LNCaP clone FGC (cell line): ENCODE results near the gene ANO10.

Experiments
- DNase-seq: peaks from one replicate; pipeline ENCODE4 v3.0.0-alpha.2; 2011; ENCODE audit warnings: low read depth
- H3K4me3 ChIP-seq: 2 replicates; pipeline ENCODE4 v1.5.1; 2011; ENCODE audit warnings: mild to moderate bottlenecking, low read depth, low read length, control low read depth
- TF ChIP-seq, protein P1 (sequence below): IDR thresholded peaks from 2 replicates; pipeline ENCODE4 v1.5.1; 2012; ENCODE audit warnings: mild to moderate bottlenecking; ENCODE audit not compliant: control insufficient read depth, insufficient read depth; ENCODE audit errors: extremely low read depth

The ANO10 gene

GRCh38 chr3:43638594-43639447 is 17.0 kb upstream of the ANO10 start:
- H3K4me3 ChIP-seq, result no peak overlapping the region
- no peak for DNase-seq
- TF ChIP-seq, protein P1, sequence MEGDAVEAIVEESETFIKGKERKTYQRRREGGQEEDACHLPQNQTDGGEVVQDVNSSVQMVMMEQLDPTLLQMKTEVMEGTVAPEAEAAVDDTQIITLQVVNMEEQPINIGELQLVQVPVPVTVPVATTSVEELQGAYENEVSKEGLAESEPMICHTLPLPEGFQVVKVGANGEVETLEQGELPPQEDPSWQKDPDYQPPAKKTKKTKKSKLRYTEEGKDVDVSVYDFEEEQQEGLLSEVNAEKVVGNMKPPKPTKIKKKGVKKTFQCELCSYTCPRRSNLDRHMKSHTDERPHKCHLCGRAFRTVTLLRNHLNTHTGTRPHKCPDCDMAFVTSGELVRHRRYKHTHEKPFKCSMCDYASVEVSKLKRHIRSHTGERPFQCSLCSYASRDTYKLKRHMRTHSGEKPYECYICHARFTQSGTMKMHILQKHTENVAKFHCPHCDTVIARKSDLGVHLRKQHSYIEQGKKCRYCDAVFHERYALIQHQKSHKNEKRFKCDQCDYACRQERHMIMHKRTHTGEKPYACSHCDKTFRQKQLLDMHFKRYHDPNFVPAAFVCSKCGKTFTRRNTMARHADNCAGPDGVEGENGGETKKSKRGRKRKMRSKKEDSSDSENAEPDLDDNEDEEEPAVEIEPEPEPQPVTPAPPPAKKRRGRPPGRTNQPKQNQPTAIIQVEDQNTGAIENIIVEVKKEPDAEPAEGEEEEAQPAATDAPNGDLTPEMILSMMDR, result peak; percentile 37

DNA sequence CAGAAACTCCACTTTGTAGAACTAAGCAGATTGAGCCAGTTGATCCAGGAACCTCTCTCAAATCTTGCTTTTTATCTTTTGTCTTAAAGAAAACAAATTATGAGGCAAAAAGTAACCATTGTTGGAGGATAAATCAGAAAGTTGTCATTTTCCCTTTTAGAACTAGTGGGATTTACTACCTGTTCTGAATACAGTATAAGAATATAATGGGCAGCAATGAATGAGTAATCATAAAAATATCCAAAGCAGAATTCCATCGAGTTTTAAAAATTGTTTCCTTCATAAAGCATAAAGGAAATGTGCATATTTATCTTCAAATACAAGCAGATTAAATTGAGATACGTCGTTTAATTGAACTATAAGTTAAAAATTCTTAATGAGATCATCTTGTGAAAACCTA is 15.9 kb upstream of the ANO10 start:
- H3K4me3 ChIP-seq, result no peak overlapping the region
- TF ChIP-seq, protein P1, result no peak
- no peak for DNase-seq

- TF ChIP-seq, protein P1, result no peak
- H3K4me3 ChIP-seq, result no peak overlapping the region
- no peak for DNase-seq
These were observed 11.2 kb upstream of the ANO10 start for GRCh38 chr3:43632986-43633385.

DNA sequence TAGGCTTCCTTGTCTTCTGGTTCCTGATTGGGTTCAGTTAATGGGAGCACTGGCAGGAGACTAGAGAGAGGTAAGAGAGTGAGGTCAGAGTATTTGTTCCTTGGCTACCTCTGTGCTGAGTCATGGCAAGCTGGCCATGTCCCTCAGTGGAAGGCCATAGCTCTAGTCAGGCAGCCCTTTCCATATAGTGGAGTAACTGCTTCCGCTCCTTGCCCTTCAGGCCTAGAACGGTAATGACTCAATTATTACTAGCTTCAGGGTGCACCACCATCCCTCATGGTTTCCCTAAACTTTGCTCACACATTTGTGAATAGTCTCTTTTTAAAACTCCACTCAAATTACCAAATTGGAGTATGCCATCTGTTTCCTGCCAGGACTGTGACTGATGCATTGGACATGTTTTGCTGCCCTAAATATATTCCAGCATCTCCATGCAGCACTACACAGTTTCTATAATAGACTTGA is 10.5 kb upstream of the ANO10 start:
- TF ChIP-seq, protein P1, result no peak

DNA sequence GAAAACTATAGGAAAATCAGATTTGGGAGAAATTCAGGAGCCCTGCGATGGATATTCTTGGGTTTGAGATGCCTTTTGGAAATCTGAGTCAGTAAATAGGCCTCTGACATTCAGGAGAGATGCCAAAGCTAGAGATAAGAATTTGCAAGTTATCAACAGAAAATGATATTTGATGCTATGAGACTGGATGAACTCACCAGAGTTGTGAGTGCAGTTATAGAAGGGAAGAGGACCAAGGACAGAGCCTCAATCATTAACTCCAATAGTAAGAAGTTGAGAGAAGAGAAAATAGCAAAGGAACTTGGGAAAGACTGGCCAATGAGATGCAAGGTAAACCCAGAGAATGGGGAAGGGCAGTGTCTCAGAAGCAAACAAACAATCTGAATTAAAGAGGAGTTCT is 7.9 kb upstream of the ANO10 start:
- DNase-seq, result no peak
- TF ChIP-seq, protein P1, result no peak
- H3K4me3 ChIP-seq, result no peak overlapping the region

More for the DNA sequence above, 10.5 kb upstream of the ANO10 start:
- DNase-seq, result no peak
- no peak overlapping the region for H3K4me3 ChIP-seq

DNA sequence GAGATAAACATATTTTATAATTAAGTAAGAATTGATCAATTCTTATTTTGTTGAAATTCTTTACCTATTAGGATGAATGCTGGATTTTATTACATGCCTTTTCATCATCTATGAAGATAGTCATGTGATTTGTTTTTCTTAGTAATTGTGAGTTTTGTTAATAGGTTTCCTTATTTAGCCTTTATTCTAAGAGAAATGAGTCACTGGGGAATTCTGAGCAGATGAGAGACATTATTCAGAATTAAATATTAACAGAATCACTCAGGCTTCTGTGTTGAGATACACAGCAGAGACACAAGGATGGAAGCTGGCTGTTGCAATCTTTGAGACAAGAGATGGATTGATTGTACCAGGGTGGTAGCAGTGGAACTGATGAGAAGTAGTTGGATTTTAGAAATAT is 7.4 kb upstream of the ANO10 start:
- no peak for DNase-seq
- no peak overlapping the region for H3K4me3 ChIP-seq
- TF ChIP-seq, protein P1, result no peak
